Thymus (tissue), 11 donors: ENCODE data around the gene EFEMP2. TPM values are rescaled to one million over a fixed set of nuclear protein-coding genes. Genes with fewer than 3 reads are reported as not detected.
A peak's percentile ranks its signal among the peaks of the same experiment; 100 is the strongest.

Experiments
- DNase-seq, 9 donors: peaks; one replicate each; pipeline ENCODE4 v3.0.0-alpha.2; 2013; ENCODE audit warnings: low spot score in 9 of 9, low read depth in 6 of 9, missing footprints in 1 of 9
- H3K27ac ChIP-seq, 2 donors: one replicate each; pipeline ENCODE4 v1.5.1; 2013; ENCODE audit warnings: control low read depth in 1 of 2, low read depth in 1 of 2, low read length in 1 of 2, mild to moderate bottlenecking in 1 of 2, moderate library complexity in 1 of 2
- H3K27me3 ChIP-seq, 2 donors: one replicate each; pipeline ENCODE4 v1.5.1; 2013; ENCODE audit warnings: low read length in 1 of 2; ENCODE audit not compliant: control insufficient read depth in 2 of 2, insufficient read depth in 1 of 2
- H3K36me3 ChIP-seq, 2 donors: one replicate each; pipeline ENCODE4 v1.5.1; 2013; ENCODE audit warnings: low read length in 1 of 2, mild to moderate bottlenecking in 1 of 2, moderate library complexity in 1 of 2; ENCODE audit not compliant: control insufficient read depth in 2 of 2, insufficient read depth in 2 of 2
- H3K4me1 ChIP-seq, 2 donors: one replicate each; pipeline ENCODE4 v1.5.1; 2013; ENCODE audit warnings: low read length in 2 of 2; ENCODE audit not compliant: control insufficient read depth in 2 of 2, insufficient read depth in 2 of 2
- H3K4me3 ChIP-seq, 2 donors: one replicate each; pipeline ENCODE4 v1.5.1; 2013; ENCODE audit warnings: low read length in 2 of 2, control low read depth in 1 of 2, mild to moderate bottlenecking in 1 of 2
- H3K9me3 ChIP-seq, 2 donors: one replicate each; pipeline ENCODE4 v1.5.1; 2013; ENCODE audit warnings: low read length in 1 of 2, mild to moderate bottlenecking in 1 of 2; ENCODE audit not compliant: control insufficient read depth in 2 of 2, insufficient read depth in 1 of 2
- WGBS: extraction: QIAGEN DNeasy Blood & Tissue Kit; methylation state at CpG from one replicate; pipeline ENCODE4 v1.1.7; 2013; 5-methylcytosine and 5-hydroxymethylcytosine counted together
- polyA plus RNA-seq: library from polyadenylated mRNA; stranded (reverse); fragments of 200-250 nt; gene quantifications from one replicate; pipeline ENCODE4 v1.2.3, GENCODE V29; 2013
- total RNA-seq: library from RNA; stranded (reverse); fragments of 120-200 nt; gene quantifications from one replicate; pipeline ENCODE4 v1.2.4, GENCODE V29; 2013
- donor health status: healthy.

EFEMP2 gene
- total and polyA plus RNA-seq, 2 donors: 11.9 to 41.8 TPM

DNA sequence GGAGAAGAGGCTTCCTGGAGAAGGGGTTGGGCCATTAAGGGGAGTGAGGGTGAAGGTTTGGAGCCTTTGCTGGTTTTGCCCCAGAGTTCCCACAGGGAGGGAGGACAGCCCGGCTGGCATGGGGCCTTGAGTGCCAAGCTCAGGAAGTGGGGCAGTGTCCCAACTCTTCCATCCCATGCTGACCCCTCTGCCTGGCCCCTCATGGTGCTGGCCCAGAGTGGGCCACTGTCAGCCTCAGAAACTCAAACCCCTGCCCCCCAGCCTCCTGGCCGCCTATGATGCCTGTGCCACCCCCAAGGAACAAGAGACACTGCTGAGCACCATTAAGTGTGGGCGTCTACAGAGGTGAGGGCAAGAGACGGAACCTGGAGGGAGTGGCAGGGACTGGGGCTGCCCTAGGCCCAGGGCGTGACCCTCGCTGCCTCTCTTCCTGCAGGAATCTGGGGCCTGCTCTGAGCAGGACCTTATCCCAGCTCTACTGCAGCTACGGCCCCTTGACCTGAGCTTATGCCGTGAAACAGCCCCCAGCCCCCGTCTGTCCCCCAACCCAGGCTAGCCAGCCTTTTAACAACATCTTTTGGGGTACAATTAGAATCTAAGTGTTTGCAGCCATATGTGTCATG lies 6.9 kb downstream of the EFEMP2 start:
- no peak for DNase-seq
- peaks cover 10 to 21% of the 10 kb centered on the region in 2 donors for H3K4me1 ChIP-seq
- H3K36me3 ChIP-seq: peaks cover 57 to 71% of the 10 kb centered on the region in 2 donors
- H3K9me3 ChIP-seq: no peaks in the 10 kb centered on the region
- H3K27me3 ChIP-seq: peaks cover 0 to 13% of the 10 kb centered on the region in 2 donors
- no peak overlapping the region for H3K27ac ChIP-seq
- 97% methylated on average over 9 of the region's 9 CpGs for WGBS
- H3K4me3 ChIP-seq: no peak overlapping the region

DNA sequence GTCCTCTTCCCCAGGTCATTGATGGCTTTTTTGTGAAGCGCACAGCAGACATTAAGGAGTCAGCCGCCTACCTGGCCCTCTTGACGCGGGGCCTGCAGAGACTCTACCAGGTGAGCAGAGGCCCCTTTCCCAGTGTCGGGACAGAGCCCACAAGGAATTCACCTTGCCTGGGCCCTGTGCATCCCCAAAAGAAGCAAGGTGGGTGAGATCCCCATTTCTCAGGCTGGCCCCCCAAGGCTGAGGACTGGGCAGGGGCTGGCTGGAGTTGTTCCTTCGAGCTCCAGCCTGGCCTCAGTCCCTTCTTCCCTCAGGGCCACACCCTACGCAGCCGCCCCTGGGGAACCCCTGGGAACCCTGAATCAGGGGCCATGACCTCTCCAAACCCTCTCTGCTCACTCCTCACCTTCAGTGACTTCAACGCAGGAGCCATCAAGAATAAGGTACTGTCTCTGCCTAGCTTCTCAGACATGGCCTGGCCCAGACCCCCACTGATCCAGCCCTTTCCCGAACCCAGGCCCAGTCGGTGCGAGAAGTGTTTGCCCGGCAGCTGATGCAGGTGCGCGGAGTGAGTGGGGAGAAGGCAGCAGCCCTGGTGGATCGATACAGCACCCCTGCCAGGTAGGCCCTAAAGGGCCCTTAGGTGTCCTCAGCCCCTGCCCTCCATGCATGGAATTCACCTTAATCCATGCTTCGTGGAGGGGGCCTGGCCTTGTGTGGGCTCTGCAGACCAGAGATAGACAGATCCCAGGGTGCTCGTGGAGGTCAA lies 7.7 kb downstream of the EFEMP2 start:
- DNase-seq: no peak
- 97% methylated on average over 18 of the region's 18 CpGs for WGBS
- Histone ChIP-seq H3K27me3 (peaks cover 0 to 5% of the 10 kb centered on the region in 2 donors), H3K36me3 (peaks cover 57 to 71% of the 10 kb centered on the region in 2 donors), H3K9me3 (peaks cover 0 to 5% of the 10 kb centered on the region in 2 donors), H3K4me1 (peaks cover 10 to 22% of the 10 kb centered on the region in 2 donors), H3K4me3 (no peak overlapping the region), H3K27ac (no peak overlapping the region)

DNA sequence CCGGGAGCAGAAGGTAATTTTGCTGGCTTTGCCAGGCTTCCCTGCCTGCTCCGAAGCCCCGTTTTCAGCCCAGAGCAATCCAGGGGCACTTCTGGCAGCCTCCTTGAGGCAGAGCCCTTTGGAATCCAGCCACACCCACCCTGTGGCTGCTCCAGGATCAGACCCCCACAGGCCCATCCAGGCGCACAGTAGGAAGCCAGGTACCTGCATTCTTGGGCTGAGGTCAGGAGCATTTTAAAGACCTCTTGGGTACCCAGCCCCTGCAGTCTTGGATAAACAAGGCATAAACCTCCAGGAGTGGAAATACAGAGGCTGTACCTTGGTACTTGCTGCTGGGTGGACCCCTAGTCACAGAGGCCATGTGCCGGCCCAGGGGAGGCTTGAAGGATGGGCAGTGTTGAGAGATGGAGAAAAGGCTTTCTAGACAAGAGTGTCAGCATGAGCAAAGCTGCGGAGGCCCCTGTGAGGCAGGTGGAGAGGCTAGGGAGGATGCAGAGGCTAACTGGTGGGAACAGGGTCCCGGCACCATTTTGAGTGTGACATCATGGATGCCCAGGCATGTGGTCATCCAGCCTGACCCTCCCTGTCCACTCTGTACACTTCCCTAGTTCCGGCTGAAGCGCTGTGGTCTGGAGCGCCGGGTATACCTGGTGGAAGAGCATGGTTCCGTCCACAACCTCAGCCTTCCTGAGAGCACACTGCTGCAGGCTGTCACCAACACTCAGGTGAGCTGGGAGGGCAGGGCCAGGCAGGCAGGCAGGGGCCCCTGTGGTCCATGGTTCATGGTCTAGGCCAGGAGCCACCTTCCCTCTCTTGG lies 8.5 kb downstream of the EFEMP2 start:
- Histone ChIP-seq H3K27me3 (no peaks in the 10 kb centered on the region), H3K36me3 (peaks cover 57 to 71% of the 10 kb centered on the region in 2 donors), H3K4me1 (peaks cover 10 to 29% of the 10 kb centered on the region in 2 donors), H3K27ac (no peak overlapping the region), H3K9me3 (peaks cover 0 to 8% of the 10 kb centered on the region in 2 donors), H3K4me3 (no peak overlapping the region)
- WGBS: 95% methylated on average over 12 of the region's 12 CpGs
- no peak for DNase-seq

DNA sequence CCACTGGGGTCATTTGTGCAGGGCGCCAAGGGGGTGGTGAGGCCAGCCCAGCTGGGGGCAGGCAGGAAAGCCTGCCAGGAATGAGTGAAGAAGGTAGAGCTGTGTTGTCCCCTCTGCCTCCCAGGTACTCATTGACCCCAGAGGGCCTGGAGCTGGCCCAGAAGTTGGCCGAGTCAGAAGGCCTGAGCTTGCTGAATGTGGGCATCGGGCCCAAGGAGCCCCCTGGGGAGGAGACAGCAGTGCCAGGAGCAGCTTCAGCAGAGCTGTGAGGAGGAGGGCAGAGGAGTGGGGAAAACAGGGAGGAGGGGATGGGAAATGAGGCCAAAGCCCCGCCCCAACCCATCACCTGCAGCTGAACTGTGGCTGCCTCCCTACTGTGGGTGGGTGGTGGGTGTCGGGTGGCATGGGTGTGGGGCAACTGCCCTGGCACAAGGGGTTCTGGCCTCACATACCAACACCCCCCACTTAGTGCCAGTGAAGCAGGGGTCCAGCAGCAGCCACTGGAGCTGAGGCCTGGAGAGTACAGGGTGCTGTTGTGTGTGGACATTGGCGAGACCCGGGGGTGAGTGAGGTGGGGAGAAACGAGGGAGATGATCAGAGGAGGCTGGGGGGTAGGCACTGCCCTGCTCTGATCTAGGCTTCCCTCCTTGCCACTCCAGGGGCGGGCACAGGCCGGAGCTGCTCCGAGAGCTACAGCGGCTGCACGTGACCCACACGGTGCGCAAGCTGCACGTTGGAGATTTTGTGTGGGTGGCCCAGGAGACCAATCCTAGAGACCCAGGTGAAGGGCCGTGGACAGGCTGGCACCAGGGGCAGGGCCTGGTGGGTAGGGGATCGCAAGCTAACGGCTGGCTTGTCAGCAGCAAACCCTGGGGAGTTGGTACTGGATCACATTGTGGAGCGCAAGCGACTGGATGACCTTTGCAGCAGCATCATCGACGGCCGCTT lies 9.4 kb downstream of the EFEMP2 start:
- no peaks in the 10 kb centered on the region for H3K27me3 ChIP-seq
- no peak overlapping the region for H3K27ac ChIP-seq
- DNase-seq: no peak
- peaks cover 0 to 8% of the 10 kb centered on the region in 2 donors for H3K9me3 ChIP-seq
- no peak overlapping the region for H3K4me3 ChIP-seq
- H3K4me1 ChIP-seq: peaks cover 10 to 36% of the 10 kb centered on the region in 2 donors
- 98% methylated on average over 24 of the region's 24 CpGs for WGBS
- peaks cover 57 to 66% of the 10 kb centered on the region in 2 donors for H3K36me3 ChIP-seq

DNA sequence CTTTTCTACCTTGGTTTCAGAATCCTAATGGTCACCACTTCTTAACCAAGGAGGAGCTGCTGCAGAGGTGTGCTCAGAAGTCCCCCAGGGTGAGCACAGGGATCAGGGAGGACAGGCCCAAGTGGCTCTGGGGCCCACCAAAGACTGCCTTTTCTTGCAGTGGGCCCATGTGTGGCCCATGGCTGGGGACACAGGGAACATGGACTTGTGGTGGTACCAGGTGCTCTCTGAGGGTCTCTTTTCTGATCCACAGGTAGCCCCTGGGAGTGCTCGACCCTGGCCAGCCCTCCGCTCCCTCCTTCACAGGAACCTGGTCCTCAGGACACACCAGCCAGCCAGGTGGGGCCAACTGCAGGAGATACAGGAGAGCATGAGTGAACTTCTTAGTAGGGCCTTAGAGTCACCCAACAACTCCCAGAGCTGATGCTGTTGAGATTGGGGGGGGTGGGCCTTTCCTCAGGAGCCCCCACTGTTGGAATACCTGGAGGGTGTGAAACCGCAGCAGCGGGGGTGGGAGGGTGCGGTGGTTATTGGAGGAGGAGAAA lies 10.3 kb downstream of the EFEMP2 start:
- no peaks in the 10 kb centered on the region for H3K27me3 ChIP-seq
- H3K9me3 ChIP-seq: peaks cover 0 to 8% of the 10 kb centered on the region in 2 donors
- no peak overlapping the region for H3K4me3 ChIP-seq
- WGBS: 90% methylated on average over 5 of the region's 5 CpGs
- DNase-seq: no peak
- peaks cover 10 to 34% of the 10 kb centered on the region in 2 donors for H3K4me1 ChIP-seq
- H3K27ac ChIP-seq: no peak overlapping the region
- H3K36me3 ChIP-seq: peaks cover 56 to 59% of the 10 kb centered on the region in 2 donors

DNA sequence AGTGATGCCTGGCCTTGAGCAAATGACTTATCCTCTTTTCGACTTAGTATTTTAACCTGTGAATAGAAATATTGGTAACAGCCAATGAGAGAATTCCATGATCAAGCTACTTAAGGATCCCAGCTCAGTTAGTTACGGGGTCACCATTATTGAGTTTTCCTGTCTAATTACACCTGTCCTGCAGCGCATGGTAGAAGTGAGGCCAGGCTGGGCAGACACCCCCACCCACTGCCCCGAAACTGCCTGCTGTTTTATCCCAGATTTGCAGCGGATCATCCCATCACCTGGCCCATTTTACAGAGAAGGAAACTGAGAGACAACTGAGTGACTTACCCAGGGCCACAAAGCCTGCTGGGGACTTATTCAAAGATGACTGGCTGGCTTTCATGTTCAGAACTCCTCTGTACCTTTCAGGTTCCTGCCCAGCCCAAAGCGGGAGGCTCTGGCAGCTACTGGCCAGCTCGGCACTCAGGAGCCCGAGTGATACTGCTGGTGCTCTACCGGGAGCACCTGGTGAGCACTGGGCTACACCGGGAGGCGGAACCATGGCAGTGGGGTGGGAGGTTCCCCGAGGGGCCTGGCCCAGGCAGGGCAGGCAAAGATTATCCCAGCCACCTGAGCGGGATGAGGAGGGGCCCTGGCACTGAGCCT lies 10.9 kb downstream of the EFEMP2 start:
- Histone ChIP-seq H3K4me3 (peak overlapping the region; percentile 75 to 93), H3K36me3 (peaks cover 50 to 54% of the 10 kb centered on the region in 2 donors), H3K27ac (no peak overlapping the region), H3K27me3 (no peaks in the 10 kb centered on the region), H3K4me1 (peaks cover 10 to 32% of the 10 kb centered on the region in 2 donors), H3K9me3 (peaks cover 0 to 8% of the 10 kb centered on the region in 2 donors)
- DNase-seq: no peak
- 96% methylated on average over 13 of the region's 13 CpGs for WGBS

DNA sequence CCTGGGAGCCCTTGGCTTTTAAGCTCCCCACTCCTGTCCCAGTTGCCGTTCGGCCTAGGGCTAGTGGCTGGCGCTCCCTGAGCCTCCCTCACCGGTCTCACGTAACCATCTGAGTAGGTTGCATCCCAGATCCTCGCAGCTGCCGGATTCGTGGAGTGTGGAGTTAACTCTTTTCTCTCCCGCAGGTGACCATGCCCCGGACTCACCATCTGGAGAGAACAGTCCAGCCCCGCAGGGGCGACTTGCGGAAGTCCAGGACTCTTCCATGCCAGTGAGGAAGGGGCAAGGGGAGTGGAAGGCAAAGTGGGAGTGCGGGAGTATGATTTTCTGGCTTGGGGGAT lies 11.5 kb downstream of the EFEMP2 start:
- Histone ChIP-seq H3K4me1 (peaks cover 15 to 37% of the 10 kb centered on the region in 2 donors), H3K27ac (peak overlapping the region; percentile 97 to 99), H3K36me3 (peaks cover 50 to 54% of the 10 kb centered on the region in 2 donors), H3K4me3 (peak overlapping the region; percentile 75 to 93), H3K9me3 (peaks cover 0 to 8% of the 10 kb centered on the region in 2 donors), H3K27me3 (no peaks in the 10 kb centered on the region)
- no peak for DNase-seq
- WGBS: 23% methylated on average over 14 of the region's 14 CpGs
